Fibroblast of the aortic adventitia (primary cell): ENCODE data around the gene CHKA. TPM values are rescaled to one million over a fixed set of nuclear protein-coding genes. Genes with fewer than 3 reads are reported as not detected.
A peak's percentile ranks its signal among the peaks of the same experiment; 100 is the strongest.

ENCODE experiments used
- DNase-seq: peaks from one replicate; pipeline ENCODE4 v3.0.0-alpha.2; 2010; ENCODE audit warnings: low read depth
- H3K4me3 ChIP-seq: 2 replicates; pipeline ENCODE4 v1.5.1; 2011; ENCODE audit warnings: low read depth, mild to moderate bottlenecking, control low read depth, low read length, moderate library complexity
- CTCF ChIP-seq: IDR thresholded peaks from 2 replicates; pipeline ENCODE4 v1.5.1; 2011; ENCODE audit warnings: mild to moderate bottlenecking, low read length, control low read depth, inconsistent platforms; ENCODE audit not compliant: insufficient read depth
- total RNA-seq: library from RNA; depleted of rRNA; stranded (reverse); fragments of >200 nt; gene quantifications from 2 replicates; pipeline ENCODE4 v1.2.3, GENCODE V29; 2012; ENCODE audit warnings: low replicate concordance

The CHKA gene
- total RNA-seq, 1 donor: 5.2 TPM

- TF ChIP-seq CTCF: no peak
- no peak overlapping the region for H3K4me3 ChIP-seq
These were observed 42.5 kb upstream of the CHKA start for GRCh38 chr11:68163691-68164090.

GRCh38 chr11:68160100-68160695 lies 39.0 kb upstream of the CHKA start:
- DNase-seq: peak; percentile 19
- no peak overlapping the region for H3K4me3 ChIP-seq
- TF ChIP-seq CTCF: no peak

More at GRCh38 chr11:68163691-68164090, 42.5 kb upstream of the CHKA start:
- DNase-seq: no peak

GRCh38 chr11:68159665-68160064 lies 38.5 kb upstream of the CHKA start:
- no peak for DNase-seq
- H3K4me3 ChIP-seq: no peak overlapping the region
- TF ChIP-seq CTCF: no peak

GRCh38 chr11:68159161-68159560 lies 38.0 kb upstream of the CHKA start:
- TF ChIP-seq CTCF: no peak
- no peak for DNase-seq
- no peak overlapping the region for H3K4me3 ChIP-seq

- TF ChIP-seq CTCF: no peak
- no peak for DNase-seq
- no peak overlapping the region for H3K4me3 ChIP-seq
These were observed 37.4 kb upstream of the CHKA start for GRCh38 chr11:68158580-68158979.

- DNase-seq: no peak
- no peak overlapping the region for H3K4me3 ChIP-seq
- no peak for TF ChIP-seq CTCF
These were observed 32.6 kb upstream of the CHKA start for GRCh38 chr11:68153742-68154141.

- H3K4me3 ChIP-seq: no peak overlapping the region
- no peak for TF ChIP-seq CTCF
- peak; percentile 60 for DNase-seq
These were observed 28.8 kb upstream of the CHKA start for GRCh38 chr11:68150037-68150436.
